NCI-H1105 treated with DMSO at 0.1 percent for 48 hours (cell line): ENCODE measurements around the gene FAM169A.
A peak's percentile ranks its signal among the peaks of the same experiment; 100 is the strongest.
"Not testable (repeated sequence)": the region's sequence is repeated elsewhere in the genome, so short reads cannot be mapped to it uniquely, and the experiment has no call there.

ENCODE experiments used
- DNase-seq: peaks from one replicate; lab custom pipeline; 2025; lab: John Stamatoyannopoulos, UW

Gene FAM169A

DNA sequence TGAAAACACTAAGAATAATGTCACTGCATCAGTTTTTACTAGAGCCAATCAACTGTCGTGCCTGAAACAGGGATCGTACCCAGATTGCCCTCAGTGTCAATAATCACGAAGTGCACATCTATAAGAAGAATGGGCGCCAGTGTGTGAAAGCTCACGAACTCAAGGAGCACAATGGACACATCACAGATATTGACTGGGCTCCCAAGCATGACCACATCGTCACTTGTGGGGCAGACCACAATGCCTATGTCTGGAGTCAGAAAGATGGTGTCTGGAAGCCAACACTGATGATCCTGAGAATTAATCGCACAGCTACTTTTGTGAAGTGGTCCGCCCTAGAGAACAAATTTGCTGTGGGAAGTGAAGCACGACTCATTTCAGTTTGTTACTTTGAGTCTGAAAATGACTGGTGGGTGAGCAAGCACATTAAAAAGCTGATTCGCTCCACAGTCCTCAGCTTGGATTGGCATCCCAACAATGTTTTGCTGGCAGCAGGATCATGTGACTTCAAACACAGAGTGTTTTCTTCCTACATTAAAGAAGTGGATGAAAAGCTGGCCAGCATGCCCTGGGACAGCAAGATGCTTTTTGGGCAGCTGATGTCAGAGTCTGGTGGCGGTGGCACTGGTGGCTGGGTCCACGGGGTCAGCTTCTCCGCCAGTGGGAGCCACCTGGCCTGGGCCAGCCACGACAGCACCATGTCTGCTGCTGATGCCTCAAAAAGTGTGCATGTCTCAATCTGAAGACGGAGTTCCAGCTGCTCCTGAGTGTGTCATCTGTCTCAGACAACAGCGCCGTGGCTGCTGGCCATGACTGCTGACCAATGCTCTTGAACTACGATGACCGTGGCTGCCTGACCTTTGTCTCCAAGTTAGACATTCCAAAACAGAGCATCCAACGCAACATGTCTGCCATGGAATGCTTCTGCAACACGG is 66.9 kb downstream of the FAM169A start:
- no peak for DNase-seq

DNA sequence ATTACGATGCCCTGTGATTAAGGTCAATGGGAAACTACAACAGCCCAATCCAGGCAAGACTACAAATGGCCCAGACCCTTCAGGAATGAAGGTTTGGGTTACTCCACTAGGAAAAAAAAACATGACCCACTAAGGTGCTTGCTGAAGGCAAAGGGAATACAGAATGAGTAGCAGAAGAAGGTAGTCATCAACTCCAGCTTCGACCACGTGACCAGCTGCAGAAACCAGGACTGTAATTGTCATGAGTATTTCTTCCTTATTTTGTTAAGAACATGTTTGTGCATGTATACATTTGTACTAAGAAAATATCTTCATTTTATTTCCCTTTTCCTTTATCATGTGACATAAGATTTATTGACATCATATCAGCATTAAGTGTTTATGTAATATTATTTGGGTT is 74.5 kb downstream of the FAM169A start:
- not testable (repeated sequence) for DNase-seq

DNA sequence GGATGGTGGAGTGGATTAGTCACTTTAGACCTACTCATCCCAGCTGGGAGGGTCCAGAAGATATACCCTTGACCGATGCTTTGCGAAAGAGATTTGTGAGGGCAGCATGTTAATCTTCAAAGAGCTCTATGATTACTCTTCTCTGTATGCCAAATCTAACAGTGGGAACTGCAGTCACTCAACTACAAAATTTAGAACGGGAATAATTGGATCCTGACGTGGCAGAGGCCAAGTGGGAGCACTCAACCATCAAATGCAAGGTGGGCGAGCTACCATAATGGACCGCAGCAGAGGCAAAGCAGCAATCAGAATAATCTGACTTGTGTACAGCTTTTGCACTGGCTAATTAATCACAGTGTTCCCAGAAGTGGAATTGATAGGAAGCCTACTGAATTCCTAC is 78.8 kb downstream of the FAM169A start:
- DNase-seq, result no peak

DNA sequence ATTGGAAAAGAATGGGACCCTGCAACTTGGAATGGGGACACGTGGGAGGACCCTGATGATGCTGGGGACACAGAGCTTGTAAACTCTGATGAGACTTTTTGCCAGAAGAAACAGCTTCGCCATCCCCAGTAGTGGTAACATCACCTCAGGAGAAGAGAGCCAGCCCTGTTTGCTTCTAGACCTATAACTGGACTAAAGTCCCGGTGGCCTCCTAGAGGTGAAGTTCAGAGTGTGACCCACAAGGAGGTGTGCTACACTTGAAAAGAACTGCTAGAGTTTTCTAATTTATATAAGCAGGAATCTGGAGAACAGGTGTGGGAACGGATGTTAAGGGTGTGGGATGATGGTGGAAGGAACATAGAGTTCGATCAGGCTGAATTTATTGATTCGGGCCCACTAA is 79.3 kb downstream of the FAM169A start:
- no peak for DNase-seq

DNA sequence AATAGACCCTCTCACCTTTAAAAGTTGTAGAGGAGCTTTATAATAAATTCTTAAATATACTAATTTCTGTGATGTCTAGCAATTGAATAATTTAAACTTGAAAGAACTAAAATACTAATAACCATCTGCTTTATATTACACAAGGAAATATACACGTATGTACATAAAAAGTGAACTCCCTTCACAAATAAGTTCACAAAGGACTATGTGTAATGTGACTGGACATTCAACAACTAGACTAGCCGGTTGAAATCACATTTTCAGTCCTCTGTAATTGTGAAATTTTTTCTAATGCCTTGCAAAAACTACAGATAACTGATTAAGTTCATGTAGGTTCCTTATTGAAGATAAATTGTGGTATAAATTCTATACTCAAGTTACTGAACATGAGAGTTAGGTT is 87.6 kb downstream of the FAM169A start:
- no peak for DNase-seq

DNA sequence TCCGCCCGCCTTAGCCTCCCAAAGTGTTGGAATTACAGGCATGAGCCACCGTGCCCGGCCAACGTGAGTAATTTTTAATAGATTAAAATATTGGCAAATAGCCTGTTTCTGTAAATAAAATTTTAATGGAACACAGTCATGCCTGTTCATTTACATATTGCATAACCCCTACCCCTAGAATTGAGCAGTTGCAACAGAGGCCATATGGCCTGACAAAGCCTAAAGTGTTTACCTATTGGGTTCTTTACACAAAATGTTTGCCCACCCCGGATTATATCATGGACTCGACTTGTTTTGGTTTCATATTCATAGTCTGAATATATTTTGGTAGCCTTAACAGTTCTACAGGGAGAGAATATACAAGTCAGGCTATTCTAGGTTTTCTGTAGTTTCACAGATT is 93.8 kb downstream of the FAM169A start:
- no peak for DNase-seq

DNA sequence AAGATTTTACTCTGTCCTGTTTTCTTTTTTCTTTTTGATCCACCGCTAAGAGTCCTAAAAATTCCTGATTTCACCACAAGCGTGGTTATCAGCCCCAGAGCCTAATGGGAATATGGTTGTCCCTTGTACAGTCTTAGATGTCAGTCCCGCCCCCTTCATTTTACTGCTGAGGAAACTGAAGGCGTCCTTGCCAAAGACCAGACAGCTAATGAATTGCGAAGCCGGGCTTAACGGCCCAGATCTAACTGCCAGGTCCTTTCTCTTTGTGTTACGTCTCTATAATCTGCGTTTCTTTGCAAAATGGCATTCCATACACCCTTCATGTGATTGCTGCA is 98.6 kb downstream of the FAM169A start:
- DNase-seq, result peak; percentile 14

DNA sequence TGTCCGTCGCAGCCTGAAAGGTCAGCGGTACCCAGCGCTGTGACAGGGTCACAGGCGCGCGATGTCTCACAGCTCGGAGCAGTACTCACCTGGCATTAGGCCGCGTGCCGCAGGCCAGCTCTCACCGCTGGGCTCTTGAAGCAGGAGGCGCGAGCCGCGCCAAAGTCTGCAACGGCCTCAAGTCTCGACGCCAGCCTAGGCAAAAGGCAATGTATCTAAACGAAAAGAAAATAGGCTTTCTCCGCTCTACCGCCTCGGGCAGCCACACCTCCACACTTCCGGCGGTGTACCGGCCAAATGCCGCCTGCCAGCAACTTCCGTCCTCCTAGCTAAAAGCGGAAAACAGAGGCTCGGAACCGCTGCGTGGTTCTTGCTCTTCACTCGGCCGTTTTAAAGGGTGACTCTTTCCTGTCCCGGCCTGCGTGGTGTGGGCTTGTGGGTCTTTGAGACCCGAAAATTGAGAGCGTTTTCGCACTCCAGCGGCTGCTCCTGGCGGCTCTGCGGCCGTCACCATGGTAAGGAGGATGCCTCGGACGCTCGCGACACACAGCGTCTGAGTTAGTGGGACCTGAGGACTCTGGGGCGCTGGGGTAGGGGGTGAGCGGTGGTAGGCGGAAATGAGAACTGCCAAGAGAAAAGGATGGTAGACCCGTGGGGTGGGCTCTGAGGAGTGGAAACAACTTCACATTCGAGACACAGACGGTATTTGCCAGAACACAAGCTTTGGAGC is 99.2 kb downstream of the FAM169A start, which contains the start of the genes GFM2 and NSA2:
GFM2 (minus strand) TSS at position 269 of the 730 bp plus-strand sequence. CDS start 3,375 bp downstream, outside the sequence.
NSA2 (plus strand) TSS at position 401 of the 730 bp plus-strand sequence; CDS start at position 513, 112 bp downstream.
- peak; percentile 77 for DNase-seq

DNA sequence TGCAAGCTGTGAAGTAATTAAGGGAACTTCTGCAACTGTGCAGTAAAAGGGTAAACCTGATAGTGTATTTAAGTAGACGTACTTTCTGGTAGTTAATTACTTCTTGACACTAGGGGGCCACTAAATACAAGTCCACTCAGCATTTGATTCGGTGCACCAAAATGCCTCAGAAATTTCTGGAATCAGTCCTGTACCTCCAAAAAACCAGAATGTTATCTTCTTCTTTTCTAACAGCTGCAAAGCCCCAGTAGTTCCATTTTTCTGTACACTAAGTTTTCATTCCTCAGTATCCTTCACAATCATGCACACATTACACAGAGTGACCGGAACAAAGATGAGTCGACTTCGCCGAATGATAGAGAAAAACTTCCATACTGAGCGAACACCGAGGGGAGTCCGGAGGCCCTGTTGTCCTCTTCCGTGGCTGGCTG is 99.8 kb downstream of the FAM169A start:
- peak; percentile 28 for DNase-seq

DNA sequence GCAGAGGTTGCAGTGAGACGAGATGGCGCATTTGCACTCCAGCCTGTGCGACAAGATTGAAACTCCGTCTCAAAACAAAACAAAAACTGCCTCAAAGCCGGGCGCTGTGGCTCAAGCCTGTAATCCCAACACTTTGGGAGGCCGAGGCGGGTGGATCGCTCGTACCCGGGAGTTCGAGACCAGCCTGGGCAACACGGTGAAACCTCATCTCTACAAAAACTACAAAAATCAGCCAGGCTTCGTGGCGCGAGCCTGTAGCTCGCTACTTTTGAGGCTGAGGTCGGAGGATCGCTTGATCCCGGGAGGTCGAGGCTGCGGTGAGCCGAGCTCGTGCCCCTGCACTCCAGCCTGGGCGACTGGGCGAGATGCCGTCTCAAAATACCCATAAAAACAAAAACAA is 100.3 kb downstream of the FAM169A start:
- DNase-seq, result no peak

DNA sequence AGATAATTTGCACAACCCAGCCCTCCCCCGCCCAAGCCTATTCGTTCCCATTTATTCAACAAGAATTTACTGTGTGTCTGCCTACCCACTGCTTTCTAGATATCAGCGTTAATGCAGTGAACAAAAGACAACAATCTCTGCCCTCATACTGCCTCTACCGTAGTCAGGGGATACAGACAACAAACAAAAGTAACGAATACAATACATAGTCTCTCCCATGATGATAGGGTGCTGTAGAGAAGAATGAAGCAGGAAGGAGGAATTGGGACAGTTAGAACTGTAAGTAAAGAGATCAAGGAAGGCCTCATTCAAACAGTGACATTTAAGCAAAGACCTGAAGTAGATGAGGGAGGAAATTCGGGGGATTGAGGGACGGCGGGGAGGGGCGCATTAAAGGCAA is 101.0 kb downstream of the FAM169A start:
- no peak for DNase-seq

DNA sequence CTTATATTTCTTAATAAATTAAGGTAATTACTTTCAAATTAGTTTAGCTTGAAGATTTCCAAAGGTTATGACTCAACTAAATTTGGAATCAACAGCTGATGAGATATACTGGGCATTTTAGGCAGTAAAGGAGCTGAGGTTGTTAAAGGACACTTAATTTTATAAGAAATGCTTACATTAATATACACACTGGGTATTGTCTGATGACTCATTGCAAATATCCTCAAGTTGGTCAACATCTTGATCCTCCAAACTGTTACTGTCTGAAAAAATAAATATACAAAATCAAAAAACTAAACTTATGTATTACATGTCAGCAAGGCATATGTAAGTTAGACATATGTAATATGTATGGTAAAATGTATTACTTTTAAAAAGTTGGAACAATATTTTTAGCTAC is 102.7 kb downstream of the FAM169A start:
- no peak for DNase-seq

DNA sequence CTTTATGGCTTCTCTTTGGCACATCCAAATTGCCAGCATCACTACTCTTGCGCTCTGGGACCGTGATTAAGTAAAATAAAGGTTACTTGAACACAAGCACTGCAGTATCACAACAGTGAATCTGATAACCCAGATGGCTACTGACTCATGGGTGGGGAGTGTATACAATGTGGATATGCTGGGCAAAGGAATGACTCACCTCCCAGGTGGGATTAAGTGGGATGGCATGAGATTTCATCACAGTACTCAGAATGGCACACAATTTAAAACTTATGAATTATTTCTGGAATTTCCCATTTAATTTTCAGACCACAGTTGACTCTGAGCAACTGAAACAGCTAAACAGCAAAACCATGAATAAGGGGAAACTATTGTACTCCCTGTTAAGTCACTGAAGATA is 103.6 kb downstream of the FAM169A start:
- no peak for DNase-seq

DNA sequence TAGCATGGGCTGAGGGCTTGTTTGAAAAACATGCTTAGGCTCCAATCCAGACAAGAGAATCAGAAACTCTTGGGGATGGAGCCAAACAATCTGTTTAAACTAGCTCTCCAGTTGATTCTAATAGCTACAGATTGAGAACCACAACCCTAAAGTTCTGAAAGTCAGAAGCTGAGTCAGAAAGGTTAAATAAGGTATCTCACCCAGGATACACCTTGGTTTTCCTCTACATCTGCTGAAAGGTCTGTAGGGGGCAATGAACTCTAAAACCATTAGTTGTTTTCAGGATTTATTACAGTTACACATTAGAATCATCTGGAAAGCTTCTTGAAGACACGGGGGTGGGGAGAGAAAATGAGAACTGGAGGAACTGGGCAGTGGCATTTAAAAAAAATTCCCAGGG is 104.9 kb downstream of the FAM169A start:
- no peak for DNase-seq

DNA sequence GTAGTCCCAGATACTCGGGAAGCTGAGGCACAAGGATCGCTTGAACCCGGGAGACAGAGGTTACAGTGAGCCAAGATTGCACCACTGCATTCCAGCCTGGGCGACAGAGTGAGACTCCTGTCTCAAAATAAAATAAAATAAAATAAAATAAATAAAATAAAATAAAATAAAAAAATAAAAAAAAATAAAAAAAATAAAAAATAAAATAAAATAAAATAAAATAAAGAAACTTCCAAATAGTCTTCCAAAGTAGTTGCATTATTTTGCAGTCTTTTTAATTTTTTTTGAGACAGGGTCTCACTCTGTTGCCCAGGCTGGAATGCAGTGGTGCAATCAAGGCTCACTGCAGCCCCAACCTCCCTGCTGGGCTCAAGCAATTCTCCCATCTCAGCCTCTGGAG is 117.4 kb downstream of the FAM169A start:
- DNase-seq, result not testable (repeated sequence)

DNA sequence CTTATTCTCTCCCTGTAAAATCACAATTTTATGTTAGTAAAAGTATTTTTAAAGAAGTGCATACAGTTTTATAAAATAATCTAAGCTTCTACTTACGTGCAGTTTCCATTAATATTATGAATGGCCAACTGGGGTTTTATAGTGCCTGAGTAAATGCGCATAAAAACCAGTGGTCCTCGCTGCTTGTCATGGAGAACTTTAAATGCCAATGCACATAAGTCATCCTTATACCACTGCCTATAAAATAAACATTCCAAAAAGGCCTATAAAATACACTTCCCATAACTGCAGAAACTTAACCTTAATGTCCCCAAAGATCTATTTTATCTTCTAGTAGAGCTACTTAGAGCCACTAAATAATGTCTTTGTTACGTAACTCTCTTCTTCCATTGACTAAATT is 127.8 kb downstream of the FAM169A start:
- no peak for DNase-seq

DNA sequence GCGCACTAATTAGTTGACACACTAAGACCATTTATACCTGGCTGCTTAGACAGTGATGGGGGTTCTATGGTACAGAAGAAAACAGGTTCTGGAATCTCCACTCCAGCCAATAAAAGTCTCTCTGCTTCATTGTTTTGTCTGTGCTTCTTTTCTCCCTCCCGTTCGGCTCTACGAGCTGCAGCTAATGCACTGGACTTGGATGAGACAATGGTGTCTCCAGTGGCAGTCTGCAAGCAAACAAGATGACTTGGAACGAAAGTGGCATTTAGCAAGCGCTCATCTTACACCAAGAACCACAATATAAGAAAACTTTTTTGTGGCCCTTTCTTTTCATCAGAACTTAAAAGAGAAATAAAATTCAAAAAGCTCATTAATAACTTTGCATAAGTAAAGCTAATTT is 129.4 kb downstream of the FAM169A start:
- DNase-seq, result no peak
